GM12878 (cell line): ENCODE measurements around the gene ZNF146. TPM values are rescaled to one million over a fixed set of nuclear protein-coding genes. Genes with fewer than 3 reads are reported as not detected.
"Not testable (repeated sequence)": the region's sequence is repeated elsewhere in the genome, so short reads cannot be mapped to it uniquely, and the experiment has no call there.

Experiments
- ATAC-seq: fragments of 200-7000 bp; cut with Tn5 transposase; 3 replicates; pipeline ENCODE4 v1.9.1; 2020; ENCODE audit warnings: mild to moderate bottlenecking, moderate library complexity
- BruUV-seq: library from RNA; stranded (reverse); fragments of 400-500 nt; replicated peaks from 2 replicates; lab custom pipeline; 2021; lab: Mats Ljungman, UMichigan
- CTCF ChIA-PET: fragments of 300-600 bp; sonication (Branson Sonifier 250); formaldehyde crosslinking; extraction: SDS; loops from one replicate; lab custom pipeline; 2021; ENCODE audit warnings: inconsistent platforms; lab: Yijun Ruan, JAX
- POLR2A ChIA-PET: fragments of 350-600 bp; formaldehyde crosslinking; extraction: SDS; loops from one replicate; lab custom pipeline; 2021; ENCODE audit warnings: inconsistent platforms; lab: Charles Lee
- RAD21 ChIA-PET: fragments of 300-600 bp; sonication (Branson Sonifier 250); formaldehyde crosslinking; loops from one replicate; lab custom pipeline; 2023; ENCODE audit warnings: antibody characterized with exemption; ENCODE audit not compliant: unreplicated experiment; lab: Charles Lee
- SMC1A ChIA-PET: fragments of 300-600 bp; sonication (Branson Sonifier 250); formaldehyde crosslinking; loops from one replicate; lab custom pipeline; 2023; ENCODE audit not compliant: unreplicated experiment, uncharacterized antibody; lab: Charles Lee
- DNase-seq: peaks from one replicate; pipeline ENCODE4 v3.0.0-alpha.2; 2011; ENCODE audit warnings: low read depth, low spot score
- FAIRE-seq: peaks from 3 replicates; lab custom pipeline; 2011; peaks lifted over from hg19 to GRCh38; lab: Jason Lieb, UNC
- H2AFZ ChIP-seq: 2 replicates; pipeline ENCODE4 v1.6.0; 2011; ENCODE audit warnings: low read depth, low read length, control low read depth; ENCODE audit not compliant: control insufficient read depth
- H3K27ac ChIP-seq: 2 replicates; pipeline ENCODE4 v1.5.1; 2011; ENCODE audit warnings: control low read depth; ENCODE audit not compliant: control insufficient read depth, insufficient read depth
- H3K27me3 ChIP-seq, 2 experiments: replicated peaks in 1 of 2; 2 replicates each; pipeline versions ENCODE4 v1.6.0 to v1.6.1; 2011; ENCODE audit warnings: low read length in 1 of 2; ENCODE audit not compliant: control insufficient read depth in 2 of 2, insufficient read depth in 2 of 2
- H3K36me3 ChIP-seq, 2 experiments: 2 replicates each; pipeline ENCODE4 v1.5.1; 2011; ENCODE audit warnings: low read length in 1 of 2; ENCODE audit not compliant: control insufficient read depth in 2 of 2, insufficient read depth in 2 of 2
- H3K4me1 ChIP-seq: 2 replicates; pipeline ENCODE4 v1.6.1; 2011; ENCODE audit warnings: mild to moderate bottlenecking, low read length, moderate library complexity, mixed read lengths; ENCODE audit not compliant: control insufficient read depth, insufficient read depth
- H3K4me2 ChIP-seq: 2 replicates; pipeline ENCODE4 v1.6.0; 2011; ENCODE audit warnings: control low read depth; ENCODE audit not compliant: control insufficient read depth, insufficient read depth
- H3K4me3 ChIP-seq: fragments of 200-600 bp; sonication (generic); 2 replicates; pipeline ENCODE4 v1.5.1; 2016
- H3K79me2 ChIP-seq: 2 replicates; pipeline ENCODE4 v1.6.0; 2011; ENCODE audit warnings: low read length; ENCODE audit not compliant: control insufficient read depth, insufficient read depth
- H3K9ac ChIP-seq: 2 replicates; pipeline ENCODE4 v1.8.0; 2011; ENCODE audit warnings: low read length, control low read depth, mixed read lengths; ENCODE audit not compliant: control insufficient read depth, insufficient read depth
- H3K9me3 ChIP-seq: replicated peaks from 3 replicates; pipeline ENCODE4 v1.5.1; 2011; ENCODE audit warnings: mild to moderate bottlenecking, low read length; ENCODE audit not compliant: control insufficient read depth, insufficient read depth
- H4K20me1 ChIP-seq: 2 replicates; pipeline ENCODE4 v1.6.0; 2011; ENCODE audit not compliant: control insufficient read depth, insufficient read depth
- WGBS: methylation state at CpG from one replicate; pipeline ENCODE4 v1.1.6; 2016; ENCODE audit warnings: low lambda C conversion rate; ENCODE audit not compliant: insufficient replicate concordance, insufficient coverage; ENCODE audit errors: missing lambda C conversion rate; 5-methylcytosine and 5-hydroxymethylcytosine counted together
- in situ Hi-C: fragments of 300-500 bp; cut with MboI; formaldehyde crosslinking; loops from 9 replicates; pipeline ENCODE4 v1.14.3; 2018; ENCODE audit warnings: mixed read lengths
- intact Hi-C: fragments of 100-400 bp; cut with micrococcal nuclease; formaldehyde crosslinking; loops from one replicate; pipeline ENCODE4 v1.14.2; 2022; ENCODE audit not compliant: unreplicated experiment
- polyA plus RNA-seq, 11 experiments: library from polyadenylated mRNA; depleted of rRNA in 4 of 11; unstranded in 6 of 11; stranded (reverse) in 5 of 11; fragments of >200 nt; fragmentation: Nextera tagmentation in 4 of 11; fragmentation: Illumina TruSeq in 1 of 11; extraction: Ambion mirVana in 4 of 11; extraction: Trizol in 1 of 11; gene quantifications; 1 replicate in 1 of 11; 2 replicates in 10 of 11; pipeline versions ENCODE4 v1.2.1 to v1.2.3, GENCODE V29; 2011 to 2016; ENCODE audit warnings: inconsistent platforms in 2 of 11, missing spikeins in 2 of 11, low read depth in 1 of 11
- small RNA-seq: library from RNA; depleted of rRNA; stranded (forward); fragments of <200 nt; gene quantifications from one replicate; pipeline ENCODE3, GENCODE V24; 2014
- total RNA-seq, 4 experiments: library from RNA; depleted of rRNA in 3 of 4; stranded (reverse); fragments of >200 nt in 3 of 4; fragmentation: Illumina TruSeq in 1 of 4; extraction: Trizol in 1 of 4; gene quantifications; 2 replicates each; pipeline versions ENCODE4 v1.2.1 to v1.2.3, GENCODE V29; 2013 to 2021

ZNF146 gene
- total and polyA plus RNA-seq, 10 of the 15 experiments (the other 5 are each of a cell fraction or from before 2014, with no cell fraction given), result 20.0 to 115 (median 71.2) TPM

DNA sequence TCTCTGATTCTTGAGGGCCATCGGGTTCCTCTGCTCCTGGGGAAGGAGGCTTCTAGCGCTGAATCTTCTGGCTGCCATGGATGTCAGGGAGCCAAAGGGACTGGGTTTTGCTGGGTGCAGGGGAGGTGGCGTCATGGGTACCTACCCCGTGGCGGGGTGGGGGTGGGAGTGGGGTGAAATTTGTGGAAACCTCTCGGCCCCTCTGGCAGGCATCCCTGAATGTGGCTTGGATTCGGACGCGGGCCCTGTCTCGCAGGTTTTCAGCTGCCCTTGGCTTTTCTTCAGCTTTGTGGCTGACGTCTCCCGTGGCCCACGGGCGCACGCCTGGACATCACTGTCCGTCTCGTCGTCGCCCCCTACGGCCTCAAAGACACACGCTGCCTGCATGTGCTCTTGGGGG is 53.2 kb downstream of the ZNF146 start:
- BruUV-seq, H3K4me2 ChIP-seq, H3K27ac ChIP-seq, FAIRE-seq, H3K36me3 ChIP-seq, SMC1A ChIA-PET, H4K20me1 ChIP-seq, CTCF ChIA-PET, H3K9me3 ChIP-seq, H3K4me3 ChIP-seq, DNase-seq, H2AFZ ChIP-seq, H3K4me1 ChIP-seq, H3K79me2 ChIP-seq, in situ Hi-C loops, H3K27me3 ChIP-seq, POLR2A ChIA-PET, H3K9ac ChIP-seq, intact Hi-C loops, RAD21 ChIA-PET, ATAC-seq: not testable (repeated sequence)
- 67% methylated on average over 14 of the region's 21 CpGs for WGBS

DNA sequence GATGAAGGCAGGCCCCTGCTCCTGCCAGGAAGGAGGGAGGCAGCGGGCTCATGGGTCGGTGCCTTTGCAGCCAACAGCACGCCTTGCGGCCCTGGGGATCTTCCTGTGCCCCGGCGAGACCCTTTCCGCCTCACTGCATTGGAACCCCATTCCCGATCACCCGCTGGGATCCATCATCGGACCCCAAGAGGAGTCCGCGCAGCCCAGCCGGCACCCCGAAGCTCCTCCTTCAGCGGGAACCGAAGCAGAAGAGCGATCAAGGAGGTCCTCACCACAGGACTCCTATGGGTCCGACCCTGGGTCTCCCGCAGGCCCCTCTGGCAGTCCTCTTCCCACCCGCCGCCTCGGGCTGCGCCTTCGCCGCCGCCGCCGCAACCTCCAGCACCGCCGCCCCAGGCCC is 53.7 kb downstream of the ZNF146 start:
- SMC1A ChIA-PET, H3K4me3 ChIP-seq, in situ Hi-C loops, H3K27ac ChIP-seq, H3K27me3 ChIP-seq, DNase-seq, H3K79me2 ChIP-seq, H3K9me3 ChIP-seq, H3K4me2 ChIP-seq, H4K20me1 ChIP-seq, FAIRE-seq, ATAC-seq, H3K36me3 ChIP-seq, H3K4me1 ChIP-seq, BruUV-seq, CTCF ChIA-PET, H2AFZ ChIP-seq, POLR2A ChIA-PET, RAD21 ChIA-PET, H3K9ac ChIP-seq, intact Hi-C loops: not testable (repeated sequence)
- 86% methylated on average over 12 of the region's 30 CpGs for whole genome bisulfite sequencing

DNA sequence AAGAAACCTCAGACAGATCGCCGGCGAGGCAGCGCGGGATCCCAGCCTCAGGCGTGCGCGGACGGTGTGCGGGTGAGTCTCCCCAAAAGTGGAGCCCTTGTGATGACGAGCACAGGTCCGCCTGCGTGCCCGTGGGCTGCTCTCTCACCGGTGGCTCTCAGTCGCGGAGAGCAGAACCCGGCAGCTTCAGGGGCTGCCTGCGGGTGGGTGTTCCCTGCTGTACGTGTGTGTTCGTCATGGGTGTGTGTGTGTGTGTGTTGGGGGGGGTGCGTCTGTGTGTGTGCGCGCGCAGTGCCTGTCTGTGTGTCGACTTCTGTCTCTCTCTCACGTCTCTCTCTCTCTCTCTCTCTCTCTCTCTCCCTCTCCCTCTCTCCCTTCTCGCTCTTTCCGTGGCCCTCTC is 54.4 kb downstream of the ZNF146 start:
- ATAC-seq, POLR2A ChIA-PET, H3K9me3 ChIP-seq, H3K27me3 ChIP-seq, H4K20me1 ChIP-seq, BruUV-seq, H3K27ac ChIP-seq, DNase-seq, H3K4me1 ChIP-seq, H3K4me3 ChIP-seq, CTCF ChIA-PET, in situ Hi-C loops, RAD21 ChIA-PET, H2AFZ ChIP-seq, intact Hi-C loops, H3K9ac ChIP-seq, H3K4me2 ChIP-seq, SMC1A ChIA-PET, FAIRE-seq, H3K79me2 ChIP-seq, H3K36me3 ChIP-seq: not testable (repeated sequence)
- 87% methylated on average over 12 of the region's 29 CpGs for WGBS

Small RNA genes lying within 50 kb of the gene (small RNA-seq; reads per million reads assigned to genes)
- gene RF00019, result not detected

Other genes starting within 250 kb of the ZNF146 start
Only the 7 nearest of the 14 such genes appear.
- 12.4 and 14.2 TPM in 2 replicates for gene WDR62, start 160.2 kb upstream of the ZNF146 start, total RNA-seq (2014; rRNA removed)
- 6.1 and 6.2 TPM in 2 replicates for gene WDR62, start 160.2 kb upstream of the ZNF146 start, total RNA-seq (2014; rRNA removed; fragmentation: Illumina TruSeq; extraction: Trizol)
- 18.1 and 20.1 TPM in 2 replicates for gene WDR62, start 160.2 kb upstream of the ZNF146 start, total RNA-seq (2021)
- gene WDR62, start 160.2 kb upstream of the ZNF146 start, polyA plus RNA-seq (2011; rRNA removed), result 3.4 and 7.6 TPM in 2 replicates
- gene WDR62, start 160.2 kb upstream of the ZNF146 start, polyA plus RNA-seq (2014; fragmentation: Illumina TruSeq; extraction: Trizol), result 4.6 and 7.6 TPM in 2 replicates
- gene WDR62, start 160.2 kb upstream of the ZNF146 start, polyA plus RNA-seq (2014; fragmentation: Nextera tagmentation; extraction: Ambion mirVana), result under 1 TPM; 0.08 to 0.49 TPM
- gene WDR62, start 160.2 kb upstream of the ZNF146 start, polyA plus RNA-seq (2014; rRNA removed), result 15.3 and 19.6 TPM in 2 replicates
- gene WDR62, start 160.2 kb upstream of the ZNF146 start, polyA plus RNA-seq (2016; fragmentation: Nextera tagmentation; extraction: Ambion mirVana), result 10 to 100 TPM; 19.8 to 20.6 TPM
- gene OVOL3, start 104.0 kb upstream of the ZNF146 start, total RNA-seq (2014; rRNA removed), result not detected in 2 replicates
- not detected in 2 replicates for gene OVOL3, start 104.0 kb upstream of the ZNF146 start, total RNA-seq (2014; rRNA removed; fragmentation: Illumina TruSeq; extraction: Trizol)
- not detected in 2 replicates for gene OVOL3, start 104.0 kb upstream of the ZNF146 start, total RNA-seq (2021)
- not detected in 2 replicates for gene OVOL3, start 104.0 kb upstream of the ZNF146 start, polyA plus RNA-seq (2011; rRNA removed)
- gene OVOL3, start 104.0 kb upstream of the ZNF146 start, polyA plus RNA-seq (2014; fragmentation: Illumina TruSeq; extraction: Trizol), result not detected in 2 replicates
- gene OVOL3, start 104.0 kb upstream of the ZNF146 start, polyA plus RNA-seq (2014; fragmentation: Nextera tagmentation; extraction: Ambion mirVana), result not detected
- gene OVOL3, start 104.0 kb upstream of the ZNF146 start, polyA plus RNA-seq (2014; rRNA removed), result not detected in 2 replicates
- gene OVOL3, start 104.0 kb upstream of the ZNF146 start, polyA plus RNA-seq (2016; fragmentation: Nextera tagmentation; extraction: Ambion mirVana), result under 1 TPM in 1 of 2 experiments, not detected in 1; 0.43 TPM
- gene POLR2I, start 100.2 kb upstream of the ZNF146 start, total RNA-seq (2014; rRNA removed), result 169 and 194 TPM in 2 replicates
- gene POLR2I, start 100.2 kb upstream of the ZNF146 start, total RNA-seq (2014; rRNA removed; fragmentation: Illumina TruSeq; extraction: Trizol), result 80.7 and 85.8 TPM in 2 replicates
- gene POLR2I, start 100.2 kb upstream of the ZNF146 start, total RNA-seq (2021), result 106 and 113 TPM in 2 replicates
- 19.4 and 30.9 TPM in 2 replicates for gene POLR2I, start 100.2 kb upstream of the ZNF146 start, polyA plus RNA-seq (2011; rRNA removed)
- gene POLR2I, start 100.2 kb upstream of the ZNF146 start, polyA plus RNA-seq (2014; fragmentation: Illumina TruSeq; extraction: Trizol), result 21.3 and 61.9 TPM in 2 replicates
- gene POLR2I, start 100.2 kb upstream of the ZNF146 start, polyA plus RNA-seq (2014; fragmentation: Nextera tagmentation; extraction: Ambion mirVana), result 100 to 1,000 TPM; 235 to 269 TPM
- gene POLR2I, start 100.2 kb upstream of the ZNF146 start, polyA plus RNA-seq (2014; rRNA removed), result 196 and 211 TPM in 2 replicates
- 100 to 1,000 TPM; 256 to 272 TPM for gene POLR2I, start 100.2 kb upstream of the ZNF146 start, polyA plus RNA-seq (2016; fragmentation: Nextera tagmentation; extraction: Ambion mirVana)
- gene TBCB, start 99.6 kb upstream of the ZNF146 start, total RNA-seq (2014; rRNA removed), result 141 and 156 TPM in 2 replicates
- 80.1 and 86.0 TPM in 2 replicates for gene TBCB, start 99.6 kb upstream of the ZNF146 start, total RNA-seq (2014; rRNA removed; fragmentation: Illumina TruSeq; extraction: Trizol)
- gene TBCB, start 99.6 kb upstream of the ZNF146 start, total RNA-seq (2021), result 117 and 123 TPM in 2 replicates
- 102 and 135 TPM in 2 replicates for gene TBCB, start 99.6 kb upstream of the ZNF146 start, polyA plus RNA-seq (2011; rRNA removed)
- 50.0 and 83.5 TPM in 2 replicates for gene TBCB, start 99.6 kb upstream of the ZNF146 start, polyA plus RNA-seq (2014; fragmentation: Illumina TruSeq; extraction: Trizol)
- gene TBCB, start 99.6 kb upstream of the ZNF146 start, polyA plus RNA-seq (2014; fragmentation: Nextera tagmentation; extraction: Ambion mirVana), result 10 to 100 TPM in 1 of 2 experiments, 1 to 10 TPM in 1; 9.4 to 18.3 TPM
- gene TBCB, start 99.6 kb upstream of the ZNF146 start, polyA plus RNA-seq (2014; rRNA removed), result 179 and 193 TPM in 2 replicates
- 100 to 1,000 TPM; 186 to 188 TPM for gene TBCB, start 99.6 kb upstream of the ZNF146 start, polyA plus RNA-seq (2016; fragmentation: Nextera tagmentation; extraction: Ambion mirVana)
- gene CAPNS1, start 75.0 kb upstream of the ZNF146 start, total RNA-seq (2014; rRNA removed), result 232 and 266 TPM in 2 replicates
- gene CAPNS1, start 75.0 kb upstream of the ZNF146 start, total RNA-seq (2014; rRNA removed; fragmentation: Illumina TruSeq; extraction: Trizol), result 210 and 223 TPM in 2 replicates
- 430 and 441 TPM in 2 replicates for gene CAPNS1, start 75.0 kb upstream of the ZNF146 start, total RNA-seq (2021)
- gene CAPNS1, start 75.0 kb upstream of the ZNF146 start, polyA plus RNA-seq (2011; rRNA removed), result 251 and 562 TPM in 2 replicates
- gene CAPNS1, start 75.0 kb upstream of the ZNF146 start, polyA plus RNA-seq (2014; fragmentation: Illumina TruSeq; extraction: Trizol), result 366 and 491 TPM in 2 replicates
- 100 to 1,000 TPM in 1 of 2 experiments, 10 to 100 TPM in 1; 96.9 to 207 TPM for gene CAPNS1, start 75.0 kb upstream of the ZNF146 start, polyA plus RNA-seq (2014; fragmentation: Nextera tagmentation; extraction: Ambion mirVana)
- 355 and 464 TPM in 2 replicates for gene CAPNS1, start 75.0 kb upstream of the ZNF146 start, polyA plus RNA-seq (2014; rRNA removed)
- gene CAPNS1, start 75.0 kb upstream of the ZNF146 start, polyA plus RNA-seq (2016; fragmentation: Nextera tagmentation; extraction: Ambion mirVana), result 100 to 1,000 TPM; 124 to 141 TPM
- gene COX7A1, start 62.7 kb upstream of the ZNF146 start, total RNA-seq (2014; rRNA removed), result not detected in 2 replicates
- not detected in 2 replicates for gene COX7A1, start 62.7 kb upstream of the ZNF146 start, total RNA-seq (2014; rRNA removed; fragmentation: Illumina TruSeq; extraction: Trizol)
- not detected in 2 replicates for gene COX7A1, start 62.7 kb upstream of the ZNF146 start, total RNA-seq (2021)
- not detected in 2 replicates for gene COX7A1, start 62.7 kb upstream of the ZNF146 start, polyA plus RNA-seq (2011; rRNA removed)
- gene COX7A1, start 62.7 kb upstream of the ZNF146 start, polyA plus RNA-seq (2014; fragmentation: Illumina TruSeq; extraction: Trizol), result not detected in 2 replicates
- not detected for gene COX7A1, start 62.7 kb upstream of the ZNF146 start, polyA plus RNA-seq (2014; fragmentation: Nextera tagmentation; extraction: Ambion mirVana)
- not detected in 2 replicates for gene COX7A1, start 62.7 kb upstream of the ZNF146 start, polyA plus RNA-seq (2014; rRNA removed)
- gene COX7A1, start 62.7 kb upstream of the ZNF146 start, polyA plus RNA-seq (2016; fragmentation: Nextera tagmentation; extraction: Ambion mirVana), result not detected
- gene ZNF565, start 441 bp upstream of the ZNF146 start, total RNA-seq (2014; rRNA removed), result 1.7 and 1.8 TPM in 2 replicates
- 2.0 and 2.2 TPM in 2 replicates for gene ZNF565, start 441 bp upstream of the ZNF146 start, total RNA-seq (2014; rRNA removed; fragmentation: Illumina TruSeq; extraction: Trizol)
- gene ZNF565, start 441 bp upstream of the ZNF146 start, total RNA-seq (2021), result 1.7 and 1.9 TPM in 2 replicates
- 2.2 and 2.5 TPM in 2 replicates for gene ZNF565, start 441 bp upstream of the ZNF146 start, polyA plus RNA-seq (2011; rRNA removed)
- gene ZNF565, start 441 bp upstream of the ZNF146 start, polyA plus RNA-seq (2014; fragmentation: Illumina TruSeq; extraction: Trizol), result 1.9 and 2.0 TPM in 2 replicates
- gene ZNF565, start 441 bp upstream of the ZNF146 start, polyA plus RNA-seq (2014; fragmentation: Nextera tagmentation; extraction: Ambion mirVana), result 1 to 10 TPM in 1 of 2 experiments, under 1 TPM in 1; 0.72 to 1.8 TPM
- gene ZNF565, start 441 bp upstream of the ZNF146 start, polyA plus RNA-seq (2014; rRNA removed), result 0.86 and 0.93 TPM in 2 replicates
- gene ZNF565, start 441 bp upstream of the ZNF146 start, polyA plus RNA-seq (2016; fragmentation: Nextera tagmentation; extraction: Ambion mirVana), result 1 to 10 TPM; 1.4 to 2.0 TPM